NT2/D1 (cell line): Measurements from ENCODE around the gene MACROD1.

Experiments
- SUZ12 ChIP-seq: IDR thresholded peaks from 2 replicates; pipeline ENCODE4 v1.6.1; 2011; ENCODE audit not compliant: insufficient read length, insufficient read depth; ENCODE audit errors: extremely low read depth
- YY1 ChIP-seq: IDR thresholded peaks from 2 replicates; pipeline ENCODE4 v1.6.1; 2011; ENCODE audit not compliant: insufficient read length, insufficient read depth
- ZNF274 ChIP-seq: IDR thresholded peaks from 2 replicates; pipeline ENCODE4 v1.6.1; 2011; ENCODE audit warnings: mild to moderate bottlenecking, low read depth, low read length

- TF ChIP-seq YY1, result no peak
- TF ChIP-seq ZNF274, result no peak
- no peak for TF ChIP-seq SUZ12
Measured at GRCh38 chr11:64031001-64031400, 134.9 kb downstream of the MACROD1 start.
